NCI-H146 treated with DMSO at 0.1 percent for 48 hours (cell line): ENCODE measurements around the gene SGCA.

Source experiments
- DNase-seq: peaks from one replicate; lab custom pipeline; 2025; ENCODE audit not compliant: unreplicated experiment; lab: John Stamatoyannopoulos, UW

Gene SGCA

DNA sequence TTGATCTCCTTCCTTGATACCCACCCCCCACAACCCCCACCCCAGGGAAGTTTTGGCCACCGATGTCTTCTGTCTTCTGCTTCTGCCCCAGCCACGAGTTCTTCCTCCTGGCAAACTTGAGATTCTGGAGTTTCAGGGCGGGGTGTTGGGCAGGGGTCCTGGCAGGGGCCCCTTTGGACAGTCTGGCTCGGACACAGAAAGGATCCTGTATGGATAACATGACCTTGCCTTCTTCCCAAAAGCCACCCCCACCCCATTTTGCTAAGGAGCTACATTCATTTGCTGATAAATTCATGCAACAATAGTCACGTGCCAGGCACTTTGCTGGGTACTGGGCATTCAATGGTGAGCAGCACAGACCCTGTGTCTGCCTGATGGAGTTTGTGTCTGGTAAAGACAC is 41.5 kb downstream of the SGCA start:
- no peak for DNase-seq

DNA sequence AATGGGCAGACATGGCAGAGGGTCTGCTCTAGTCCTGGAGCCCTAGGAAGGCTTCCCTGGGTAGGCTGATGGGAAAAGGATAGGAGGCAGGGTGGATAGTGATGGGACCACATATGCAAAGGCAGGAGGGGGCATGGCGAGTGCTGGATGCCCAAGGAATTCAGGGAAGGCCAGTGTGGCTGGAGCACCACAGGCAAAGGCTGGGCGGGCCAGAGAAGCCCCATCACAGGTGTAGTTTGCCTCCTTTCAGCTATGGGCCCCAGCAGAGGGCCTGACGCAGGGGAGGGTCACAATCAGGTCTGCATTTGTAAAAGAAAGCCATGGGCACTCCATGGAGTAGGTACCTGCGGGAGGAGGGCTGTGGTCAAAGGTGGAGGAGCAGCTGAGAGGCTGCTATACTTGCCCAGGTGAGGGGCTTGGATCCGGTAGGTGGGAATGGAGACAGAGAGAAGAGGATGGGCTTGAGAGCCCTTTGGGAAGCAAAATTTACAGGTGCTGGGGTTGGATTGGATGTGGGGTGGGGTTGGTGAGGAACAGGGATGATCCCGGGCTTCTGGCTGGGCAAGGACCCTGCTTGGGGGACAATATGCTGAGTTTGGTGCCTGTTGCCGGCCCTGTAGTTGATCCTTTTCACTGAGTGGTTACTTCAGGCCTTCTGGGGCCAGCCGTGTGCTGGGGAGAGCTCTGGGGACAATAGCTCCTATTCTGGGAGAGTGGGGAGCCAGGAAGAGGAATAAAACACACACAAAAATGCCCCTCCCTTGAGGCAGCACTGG is 42.2 kb downstream of the SGCA start:
- no peak for DNase-seq

DNA sequence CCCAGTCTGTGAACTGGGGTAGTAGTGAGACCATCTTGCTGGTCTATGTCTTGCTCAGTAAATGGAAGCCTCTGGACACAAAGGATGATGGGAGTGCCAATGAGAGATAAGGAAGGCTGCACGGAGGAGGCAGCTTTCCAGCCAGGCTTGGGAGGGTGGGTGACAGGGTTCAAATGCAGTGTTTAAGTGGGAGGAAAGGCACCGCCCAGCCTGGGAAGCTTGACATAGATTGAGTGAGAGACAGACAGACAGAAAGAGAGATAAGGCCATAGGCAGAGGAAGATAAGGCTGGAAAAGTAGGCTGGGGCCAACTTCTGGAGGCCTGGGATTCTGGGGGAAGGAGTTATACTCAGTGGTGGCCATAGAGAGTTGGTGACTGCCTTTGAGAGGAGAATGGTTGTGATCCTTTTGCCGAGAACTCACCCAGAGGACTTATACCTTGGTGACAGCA is 42.8 kb downstream of the SGCA start:
- DNase-seq: no peak

DNA sequence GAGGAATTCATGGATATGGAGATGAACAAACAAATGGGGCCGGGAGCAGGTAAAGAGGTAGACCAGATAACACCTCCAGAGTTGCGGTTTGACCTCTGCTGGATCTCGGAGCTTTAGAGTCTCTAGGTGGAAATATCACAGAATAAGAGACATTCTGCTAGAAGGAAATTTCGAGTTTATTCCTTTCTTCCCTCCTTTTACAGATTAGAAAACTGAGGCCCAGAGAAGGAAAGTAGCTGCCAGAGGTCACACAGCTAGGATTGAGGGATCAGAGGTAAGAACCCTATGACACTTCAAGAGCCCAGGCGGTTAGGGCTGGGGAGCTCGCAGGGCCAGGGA is 43.3 kb downstream of the SGCA start:
- DNase-seq: no peak

DNA sequence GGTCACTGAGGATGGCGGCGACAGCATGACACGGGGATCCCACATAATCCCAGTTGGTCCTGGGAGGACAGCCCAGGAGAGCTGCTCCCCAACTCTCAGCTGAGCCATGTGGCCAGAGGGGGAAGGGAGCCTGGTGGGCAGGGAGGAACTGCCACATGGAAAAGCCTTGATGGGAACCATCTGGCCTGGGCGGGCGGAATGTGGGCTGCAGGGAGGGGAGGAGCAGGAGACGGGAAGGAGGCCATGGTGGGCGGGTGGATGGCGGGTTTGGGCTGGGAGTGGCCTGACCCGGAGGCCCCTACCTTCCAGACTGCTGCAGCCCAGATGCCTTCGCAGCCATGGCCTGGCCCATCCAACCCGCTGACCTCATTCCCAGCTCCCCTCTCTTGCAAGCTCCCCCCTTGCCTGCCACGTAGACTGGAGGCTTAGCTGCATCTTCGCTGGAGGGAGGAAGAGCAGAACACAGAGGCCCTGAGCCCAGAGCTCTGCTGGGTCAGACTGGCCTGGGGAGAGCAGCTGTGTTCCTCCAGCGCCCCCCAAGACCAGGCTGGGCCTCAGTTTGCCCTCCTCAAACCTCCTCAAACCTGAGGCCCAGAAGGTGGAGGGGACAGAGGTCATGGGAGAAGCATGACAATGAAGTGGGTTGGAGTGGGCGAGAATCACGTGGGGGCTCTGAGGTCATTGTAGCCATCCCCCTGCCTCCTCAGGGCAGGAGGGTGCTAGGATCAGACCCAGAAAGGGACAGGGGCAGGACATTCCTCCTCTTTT is 43.9 kb downstream of the SGCA start:
- DNase-seq: no peak

DNA sequence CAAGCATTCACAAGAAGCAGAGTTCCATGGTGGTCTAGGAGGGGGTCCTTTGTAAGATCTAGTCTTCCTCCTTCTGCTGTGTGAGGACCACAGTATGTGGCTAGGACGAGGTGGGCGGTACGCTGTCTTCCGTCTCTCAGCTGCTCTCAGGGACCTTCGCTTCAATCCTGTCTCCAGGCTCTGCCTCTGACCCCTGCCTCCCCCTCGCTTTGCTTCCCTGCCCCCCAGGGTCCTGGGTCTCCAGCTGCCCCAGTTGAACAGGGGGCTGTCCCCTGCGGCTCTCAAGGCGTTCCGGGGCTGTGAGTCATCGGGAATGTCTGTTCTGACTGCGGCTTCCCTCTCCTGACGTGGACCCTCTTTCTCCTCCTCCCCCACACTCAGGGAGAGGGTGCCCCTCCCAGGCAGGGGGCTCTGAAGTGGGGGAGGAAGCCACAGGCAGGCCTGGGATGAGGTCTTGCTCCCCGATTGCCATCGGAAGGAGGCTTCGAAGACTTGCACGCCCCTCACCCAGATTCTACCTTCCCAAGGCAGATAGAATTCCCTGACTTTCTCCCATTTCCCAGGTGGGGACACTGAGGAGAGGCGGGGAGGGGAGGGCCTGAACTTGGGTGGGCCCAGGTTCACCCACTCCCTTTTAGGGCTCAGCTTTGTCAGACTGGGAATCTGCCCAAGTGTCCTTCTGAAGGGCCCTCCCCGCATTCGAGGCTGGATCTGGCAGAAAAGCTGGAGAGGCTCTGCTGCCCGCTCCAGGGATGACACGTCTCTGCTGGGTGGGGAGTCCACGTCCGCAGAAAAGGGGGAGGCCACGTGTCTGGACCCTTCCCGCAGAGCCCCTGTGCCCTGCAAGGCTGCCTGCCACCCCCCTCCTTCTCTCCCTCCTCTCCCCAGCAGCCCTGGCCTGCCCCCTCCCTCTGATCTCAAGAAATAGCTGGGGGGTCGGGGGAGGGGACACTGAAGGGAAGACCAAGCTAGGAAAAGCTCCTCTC is 44.7 kb downstream of the SGCA start:
- no peak for DNase-seq

DNA sequence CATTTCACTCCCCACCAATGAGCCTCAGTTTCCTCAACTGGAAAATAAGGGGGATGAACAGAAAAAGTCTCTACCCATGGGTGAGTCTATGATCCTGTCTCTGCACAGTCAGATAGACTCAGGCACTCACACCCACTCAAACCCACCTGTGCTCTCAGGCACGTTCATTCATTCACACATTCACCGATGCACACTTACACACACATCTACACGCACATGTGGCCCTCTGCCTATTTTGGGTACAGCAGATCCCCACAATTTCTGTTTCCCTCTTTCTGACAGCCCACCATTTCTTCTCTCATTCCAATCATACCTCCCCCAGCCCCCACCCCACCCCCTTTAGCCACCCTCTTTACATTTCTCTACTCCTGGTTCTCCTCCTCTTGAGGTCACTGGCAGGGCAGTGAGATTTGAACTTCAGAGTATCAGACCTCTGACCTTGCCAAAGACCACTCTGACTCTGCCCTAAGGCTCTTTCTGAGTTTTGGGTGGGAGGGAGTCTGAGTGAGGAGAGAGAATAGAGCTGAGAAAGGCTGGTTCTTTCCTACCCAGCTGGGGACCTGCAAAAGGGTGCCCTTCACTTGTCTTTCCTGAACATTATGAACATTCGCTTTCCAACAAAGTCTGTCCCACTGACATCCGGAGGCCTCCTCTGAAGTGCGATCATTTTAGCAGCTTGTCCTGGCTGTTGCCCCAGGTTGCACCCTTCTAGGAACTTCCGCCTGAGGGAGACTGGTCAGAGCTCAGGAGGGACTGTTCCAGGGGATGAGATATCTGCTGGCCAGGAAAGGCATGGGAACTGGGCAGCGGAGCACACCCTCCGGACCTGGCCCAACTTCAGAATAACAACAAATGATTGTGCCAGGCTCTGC is 45.7 kb downstream of the SGCA start:
- DNase-seq: no peak

DNA sequence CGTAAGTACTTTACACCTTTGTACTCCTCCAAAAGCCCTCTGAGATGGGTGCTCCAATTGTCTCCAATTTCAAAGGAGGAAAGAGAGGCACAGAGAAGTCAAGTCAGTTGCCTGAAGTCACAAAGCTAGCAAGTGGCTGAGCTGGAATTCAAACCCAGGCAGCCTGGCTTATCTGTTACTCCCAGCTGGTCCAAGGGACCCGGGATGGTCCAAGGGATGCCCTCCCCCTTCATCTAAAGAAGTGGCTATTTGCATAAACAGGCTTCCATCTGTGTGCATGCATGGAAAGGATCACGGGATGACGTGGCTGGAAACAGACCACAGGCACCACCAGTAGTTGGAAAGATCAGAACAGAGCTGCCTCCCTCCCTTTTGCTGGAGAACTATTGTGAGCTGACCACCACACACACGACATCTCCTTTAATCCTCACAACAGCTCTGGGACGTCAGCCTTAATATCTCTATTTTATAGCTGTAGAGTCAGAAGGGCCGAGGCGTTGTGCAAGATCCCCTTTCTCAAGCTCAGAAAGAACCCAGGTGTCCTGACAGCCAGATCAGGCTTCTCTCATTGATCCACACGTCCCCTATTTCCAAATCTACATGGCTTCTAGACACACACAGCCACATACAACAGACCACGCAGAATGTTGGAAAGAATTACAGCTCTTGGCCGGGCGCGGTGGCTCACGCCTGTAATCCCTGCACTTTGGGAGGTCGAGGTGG is 46.5 kb downstream of the SGCA start:
- DNase-seq: no peak

DNA sequence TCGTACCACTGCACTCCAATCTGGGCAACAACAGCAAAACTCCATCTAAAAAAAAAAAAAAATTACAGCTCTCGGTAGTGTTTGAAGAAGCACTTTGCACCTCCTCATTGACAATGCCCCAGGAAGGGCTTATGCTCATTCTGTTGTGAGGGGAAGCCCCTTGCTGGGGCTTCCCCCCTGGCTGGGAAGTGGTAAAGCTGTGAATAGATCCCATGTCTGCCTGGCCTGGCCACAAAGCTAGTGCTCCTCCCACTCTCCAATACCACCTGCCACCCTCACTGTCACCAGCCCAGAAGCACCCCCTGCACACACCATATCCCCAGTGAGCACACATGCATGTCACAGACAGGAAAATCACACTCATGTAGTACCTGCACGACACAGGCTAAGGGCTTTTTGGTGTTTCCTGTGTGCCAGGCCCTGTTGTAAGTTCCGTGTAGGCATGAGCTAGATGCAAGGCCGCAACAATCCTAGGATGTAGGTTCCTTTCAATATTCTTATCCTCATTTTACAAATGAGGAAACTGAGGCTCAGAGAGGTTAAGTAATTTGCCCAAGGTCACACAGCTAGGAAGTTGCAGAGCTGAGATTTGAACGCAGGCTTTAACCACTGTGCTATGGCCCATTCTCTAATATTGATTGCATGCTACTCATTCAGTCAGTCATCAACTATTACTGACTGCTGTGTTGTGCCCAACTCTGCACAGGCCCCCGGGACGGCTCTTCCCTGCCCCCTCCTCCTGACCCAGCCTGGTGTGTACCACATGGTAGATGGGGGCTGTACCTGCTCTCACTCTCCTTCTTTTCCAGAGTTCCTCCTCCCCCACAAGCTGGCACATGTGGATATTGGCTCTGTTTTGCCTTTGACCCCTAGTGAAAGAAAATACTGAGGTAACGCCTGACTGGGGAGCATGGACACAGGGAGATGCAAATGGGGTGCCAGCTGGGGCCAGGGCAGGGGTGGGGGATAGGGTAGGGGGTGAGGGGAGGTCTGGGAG is 47.5 kb downstream of the SGCA start:
- no peak for DNase-seq

DNA sequence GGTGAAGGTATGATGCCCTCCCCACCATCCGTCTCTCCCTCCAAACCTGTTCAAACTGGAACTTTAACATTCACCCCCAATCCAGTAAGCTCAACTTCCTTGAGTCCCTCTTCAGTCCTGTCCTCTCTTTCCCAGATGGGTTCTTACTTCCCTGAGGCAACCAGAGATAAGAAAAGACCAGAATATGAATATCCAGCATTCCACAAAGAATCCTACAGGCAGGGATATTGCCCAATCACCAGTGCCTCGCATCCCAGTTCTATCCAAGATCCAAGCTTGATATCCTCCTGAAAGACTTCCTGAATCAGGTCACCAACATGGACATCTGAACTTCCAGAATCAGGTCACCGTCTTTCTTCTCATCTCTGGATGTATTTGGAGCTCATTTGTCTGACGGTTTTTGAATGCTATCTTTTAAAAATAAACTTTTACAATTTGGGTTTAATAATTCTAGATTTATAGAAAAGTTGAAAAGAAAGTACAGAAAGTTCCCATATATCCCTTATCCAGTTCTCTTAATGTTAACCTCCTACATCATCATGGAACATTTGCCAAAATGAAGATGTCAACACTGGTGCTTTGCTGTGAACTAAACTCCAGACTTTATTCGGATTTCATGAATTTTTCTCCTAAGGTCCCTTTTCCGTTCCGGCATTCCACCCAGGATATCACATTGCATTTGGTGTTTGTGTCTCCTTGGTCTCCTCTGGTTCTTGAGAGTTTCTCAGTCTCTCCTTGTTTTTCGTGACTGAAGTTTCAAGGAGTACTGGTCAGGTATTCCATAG is 49.4 kb downstream of the SGCA start:
- no peak for DNase-seq

DNA sequence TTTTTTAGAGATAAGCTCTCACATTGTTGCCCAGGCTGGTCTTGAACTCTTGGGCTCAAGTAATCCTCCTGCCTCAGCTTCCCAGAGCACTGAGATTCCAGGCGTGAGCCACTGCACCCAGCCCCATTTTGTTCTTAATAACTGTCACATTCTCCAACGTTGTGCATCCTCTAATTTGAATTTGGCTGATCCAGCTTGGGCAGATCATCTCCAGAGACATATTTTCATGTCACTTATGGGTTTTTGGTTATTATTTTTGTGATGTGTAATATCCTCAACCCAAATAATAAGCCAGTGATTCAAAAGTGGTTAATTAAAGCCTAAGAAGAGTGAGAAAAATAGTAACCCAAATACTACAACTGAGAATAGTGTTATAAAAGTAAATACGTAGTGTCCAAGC is 51.8 kb downstream of the SGCA start:
- no peak for DNase-seq

DNA sequence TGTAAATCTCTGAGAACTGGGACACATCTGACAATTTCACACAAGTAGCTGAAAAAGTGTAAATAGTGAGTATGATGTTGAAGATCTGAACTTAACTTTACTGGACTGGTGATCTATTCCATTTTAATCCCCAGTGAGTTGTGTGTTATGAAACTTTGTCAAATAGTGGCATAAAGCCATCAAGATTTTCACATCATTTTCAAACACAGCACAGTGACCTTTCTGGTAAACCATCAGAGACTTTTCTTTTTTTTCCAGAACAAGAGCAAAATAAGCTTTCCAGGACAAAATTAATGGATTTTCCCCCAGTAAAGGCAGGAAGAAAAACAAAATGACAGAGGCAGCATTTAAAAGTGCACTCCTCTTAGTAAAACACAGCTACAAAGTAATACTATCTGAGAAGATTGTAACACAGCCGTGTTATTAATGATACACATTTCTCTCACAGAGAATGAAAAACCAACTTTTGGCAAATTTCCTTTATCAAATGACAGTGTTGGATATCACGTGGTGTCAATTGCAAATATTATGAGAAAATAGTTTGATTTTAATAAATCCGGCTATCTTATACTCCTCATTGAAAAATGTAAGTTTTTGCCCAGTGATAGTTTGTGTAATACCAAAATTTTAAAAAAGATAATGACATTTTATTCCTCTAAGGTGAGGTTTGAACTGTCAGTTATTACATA is 52.4 kb downstream of the SGCA start:
- no peak for DNase-seq

DNA sequence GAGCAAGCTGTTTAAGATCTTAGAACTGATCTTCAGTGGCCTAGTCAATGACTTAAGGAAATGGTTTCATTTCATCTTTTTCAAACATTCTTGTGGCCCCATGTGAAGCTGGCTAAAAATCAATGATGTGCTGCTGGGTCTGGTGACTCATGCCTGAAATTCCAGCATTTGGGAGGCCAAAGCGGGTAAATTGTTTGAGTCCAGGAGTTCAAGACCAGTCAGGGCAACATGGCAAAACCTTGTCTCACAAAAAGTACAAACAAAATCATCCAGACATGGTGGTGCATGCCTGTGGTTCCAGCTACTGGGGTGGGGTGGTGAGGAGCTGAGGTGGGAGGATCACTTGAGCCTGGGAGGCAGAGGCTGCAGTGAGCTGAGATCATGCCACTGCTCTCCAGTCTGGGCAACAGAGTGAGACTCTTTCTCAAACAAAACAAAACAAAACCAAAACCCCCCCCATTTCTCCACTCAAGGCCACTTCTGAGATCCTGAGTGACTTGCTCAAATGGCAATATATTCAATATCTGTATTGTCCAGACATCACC is 53.0 kb downstream of the SGCA start:
- no peak for DNase-seq

DNA sequence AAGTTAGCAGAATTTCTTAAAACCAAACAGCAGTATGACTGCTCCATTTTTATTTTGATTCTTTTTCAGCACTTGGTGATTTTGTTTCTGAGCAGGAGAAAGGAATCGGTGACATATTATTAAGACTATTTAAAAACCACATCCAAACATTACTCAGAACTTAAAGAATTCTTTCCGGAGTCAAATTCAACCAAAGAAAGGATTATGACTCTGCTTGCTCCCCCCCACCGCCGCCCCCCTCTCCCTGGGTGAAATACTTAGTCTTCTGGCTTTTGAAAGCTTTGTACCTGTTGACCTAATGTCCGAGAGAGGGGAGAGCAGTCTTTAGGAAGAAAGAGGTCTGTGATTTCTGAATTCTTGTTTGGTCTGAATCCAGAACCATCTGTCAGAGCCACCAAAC is 53.5 kb downstream of the SGCA start:
- no peak for DNase-seq

DNA sequence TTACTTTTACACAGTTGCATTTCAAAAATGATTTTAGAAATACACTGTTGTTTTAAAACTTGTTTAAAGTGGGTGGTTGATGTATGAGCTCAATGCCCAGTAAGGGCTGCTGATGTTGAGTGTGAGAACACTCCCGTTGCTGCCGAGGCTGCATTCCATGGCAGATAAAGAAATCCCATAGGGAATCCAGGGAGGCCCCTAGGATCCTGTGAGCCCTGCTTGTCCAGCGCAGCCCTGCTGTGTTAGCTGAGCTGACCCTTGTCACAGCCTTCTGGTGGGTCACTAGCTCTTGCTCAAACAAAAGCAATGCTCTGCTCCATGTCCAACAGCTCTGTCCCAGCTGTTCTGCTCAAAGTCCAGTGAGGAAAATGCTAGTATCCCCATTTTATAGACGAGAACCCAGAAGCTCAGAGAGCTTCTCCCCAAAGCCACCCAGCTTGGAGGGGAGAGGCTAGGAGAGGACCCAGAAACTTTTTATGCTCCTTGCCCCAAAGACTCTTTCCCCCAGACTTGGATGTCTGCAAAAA is 54.2 kb downstream of the SGCA start:
- no peak for DNase-seq

DNA sequence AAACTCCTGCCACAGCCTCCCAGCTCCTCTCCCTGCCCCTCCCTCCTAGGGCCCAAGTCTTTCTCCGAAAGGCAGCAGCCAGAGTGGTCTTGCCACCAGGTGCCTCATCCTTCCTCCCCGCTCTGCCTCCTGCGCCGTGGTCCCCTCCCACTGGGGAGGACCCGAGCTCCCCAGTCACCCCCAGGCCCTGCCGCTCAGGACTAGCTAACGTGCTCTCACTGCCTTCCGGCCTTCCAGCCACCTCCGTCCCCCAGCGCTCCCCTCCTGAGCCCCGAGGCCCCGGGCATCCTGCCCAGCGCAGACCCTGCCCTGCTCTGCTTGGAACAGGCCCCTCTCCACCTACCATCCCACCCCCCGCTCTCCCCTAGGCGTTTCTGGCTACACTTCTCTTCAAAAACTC is 55.0 kb downstream of the SGCA start:
- no peak for DNase-seq
